Upper lobe of left lung (tissue), 6 donors: Measurements from ENCODE around the gene GNAI2. TPM values are rescaled to one million over a fixed set of nuclear protein-coding genes. Genes with fewer than 3 reads are reported as not detected.
"Not testable (repeated sequence)": the region's sequence is repeated elsewhere in the genome, so short reads cannot be mapped to it uniquely, and the experiment has no call there.

Experiments used
- ATAC-seq, 2 donors: fragments of 200-7000 bp; cut with Tn5 transposase; one replicate each; pipeline ENCODE4 v1.9.1; 2022; ENCODE audit warnings: mild to moderate bottlenecking in 2 of 2, moderate library complexity in 2 of 2; ENCODE audit not compliant: low FRiP score in 2 of 2
- DNase-seq, 2 donors: peaks; one replicate each; pipeline ENCODE4 v3.0.0-alpha.2; 2019 to 2020
- H3K27ac ChIP-seq, 4 donors: fragments of 200-600 bp; sonication (generic); one replicate each; pipeline ENCODE4 v1.5.1; 2016 to 2019
- H3K27me3 ChIP-seq, 4 donors: fragments of 200-600 bp; sonication (generic); one replicate each; pipeline ENCODE4 v1.5.1; 2017 to 2019
- H3K36me3 ChIP-seq, 4 donors: fragments of 200-600 bp; sonication (generic); one replicate each; pipeline ENCODE4 v1.5.1; 2016 to 2019
- H3K4me1 ChIP-seq, 4 donors: fragments of 200-600 bp; sonication (generic); one replicate each; pipeline ENCODE4 v1.5.1; 2018 to 2019
- H3K4me3 ChIP-seq, 4 donors: fragments of 200-600 bp; sonication (generic); one replicate each; pipeline ENCODE4 v1.5.1; 2017 to 2019; ENCODE audit warnings: mild to moderate bottlenecking in 2 of 4, moderate library complexity in 1 of 4
- H3K9me3 ChIP-seq, 4 donors: fragments of 200-600 bp; sonication (generic); one replicate each; pipeline ENCODE4 v1.5.1; 2018 to 2019
- CTCF ChIP-seq, 6 experiments: fragments of 450-650 bp in 4 of 6; fragments of 200-600 bp in 2 of 6; sonication (generic) in 2 of 6; IDR thresholded peaks; one replicate each; pipeline ENCODE4 v1.5.1; 2016 to 2019; ENCODE audit warnings: antibody characterized with exemption in 6 of 6
- EP300 ChIP-seq, 4 donors: sonication (generic); formaldehyde crosslinking; IDR thresholded peaks; one replicate each; pipeline ENCODE4 v1.5.1; 2017; ENCODE audit warnings: antibody characterized with exemption in 4 of 4, control low read depth in 2 of 4
- POLR2A ChIP-seq, 4 donors: fragments of 450-650 bp; IDR thresholded peaks; one replicate each; pipeline ENCODE4 v1.5.1; 2016 to 2017; ENCODE audit warnings: antibody characterized with exemption in 4 of 4, mild to moderate bottlenecking in 2 of 4
- POLR2AphosphoS5 ChIP-seq, 2 donors: sonication (generic); formaldehyde crosslinking; IDR thresholded peaks; one replicate each; pipeline ENCODE4 v1.5.1; 2017; ENCODE audit warnings: antibody characterized with exemption in 2 of 2
- WGBS, 2 donors: methylation state at CpG; one replicate each; pipeline ENCODE4 v1.1.5; 2017 to 2018; 5-methylcytosine and 5-hydroxymethylcytosine counted together
- total RNA-seq, 6 donors: library from RNA; depleted of rRNA in 4 of 6; stranded (reverse); fragments of >200 nt in 4 of 6; gene quantifications; one replicate each; pipeline versions ENCODE4 v1.1.0 to v1.2.1, GENCODE V29; 2016 to 2021
- donor health status: DM: no; HTN: no; CAD: no; lungs with moderate emphysema.
- donor health status: DM: no; HTN: yes; CAD: no; lungs with severe emphysema.

The GNAI2 gene
- total RNA-seq, 6 donors from 2014 or later = 191 to 440 (median 295) TPM

GRCh38 chr3:50227390-50228183 lies 8.4 kb upstream of the GNAI2 start:
- TF ChIP-seq POLR2A (IDR thresholded peaks at IDR 0.05) (peak in 2 of 4 donors; percentile 13 to 59), EP300 (IDR thresholded peaks at IDR 0.05) (no peak), CTCF (IDR thresholded peaks at IDR 0.05) (peak; percentile 93 to 99 (median 96)), POLR2AphosphoS5 (IDR thresholded peaks at IDR 0.05) (peak; percentile 59 to 66)
- 3 to 5% methylated on average over 30 to 42 of the region's 51 CpGs for WGBS, 2 donors
- DNase-seq = peak; percentile 96 to 98

GRCh38 chr3:50228184-50228763 lies 7.7 kb upstream of the GNAI2 start:
- 43 to 59% methylated on average over 13 to 15 of the region's 15 CpGs for WGBS, 2 donors
- ATAC-seq, H3K36me3 ChIP-seq, H3K27me3 ChIP-seq, H3K9me3 ChIP-seq, DNase-seq: not testable (repeated sequence)
- H3K4me1 ChIP-seq = peaks cover 21 to 35% (median 25%) of the 10 kb centered on the region in 4 donors
- H3K27ac ChIP-seq = peak overlapping the region; percentile 65 to 89 (median 80)
- H3K4me3 ChIP-seq = peak overlapping the region in 3 of 4 donors; percentile 57 to 73 (median 58)

More at GRCh38 chr3:50227390-50228183, 8.4 kb upstream of the GNAI2 start:
- ATAC-seq = peak; percentile 96
- Histone ChIP-seq H3K36me3 (no peaks in the 10 kb centered on the region), H3K4me3 (peak overlapping the region; percentile 57 to 73 (median 62)), H3K9me3 (no peaks in the 10 kb centered on the region), H3K27me3 (no peaks in the 10 kb centered on the region), H3K27ac (peak overlapping the region; percentile 65 to 89 (median 80)), H3K4me1 (peaks cover 21 to 35% (median 25%) of the 10 kb centered on the region in 4 donors)

GRCh38 chr3:50229490-50229889 lies 6.5 kb upstream of the GNAI2 start:
- H3K4me3 ChIP-seq = no peak overlapping the region
- TF ChIP-seq CTCF (IDR thresholded peaks at IDR 0.05) = no peak
- no peak for TF ChIP-seq EP300 (IDR thresholded peaks at IDR 0.05)
- TF ChIP-seq POLR2AphosphoS5 (IDR thresholded peaks at IDR 0.05) = no peak
- TF ChIP-seq POLR2A (IDR thresholded peaks at IDR 0.05) = no peak
- no peaks in the 10 kb centered on the region for H3K27me3 ChIP-seq
- H3K9me3 ChIP-seq = no peaks in the 10 kb centered on the region
- peak overlapping the region in 3 of 4 donors; percentile 27 to 71 (median 67) for H3K27ac ChIP-seq
- no peak for ATAC-seq
- no peak for DNase-seq
- H3K4me1 ChIP-seq = peaks cover 21 to 37% (median 27%) of the 10 kb centered on the region in 4 donors
- H3K36me3 ChIP-seq = no peaks in the 10 kb centered on the region
- WGBS, 2 donors = 98 to 100% methylated on average over 3 of the region's 3 CpGs

- WGBS, 2 donors = 57 to 85% methylated on average over 6 to 8 of the region's 8 CpGs
- Histone ChIP-seq H3K4me1 (peaks cover 29 to 44% (median 35%) of the 10 kb centered on the region in 4 donors), H3K4me3 (no peak overlapping the region), H3K9me3 (no peaks in the 10 kb centered on the region), H3K36me3 (no peaks in the 10 kb centered on the region), H3K27ac (peak overlapping the region; percentile 27 to 71 (median 52)), H3K27me3 (no peaks in the 10 kb centered on the region)
- DNase-seq (no peak), ATAC-seq (no peak)
- no peak for TF ChIP-seq CTCF (IDR thresholded peaks at IDR 0.05)
- no peak for TF ChIP-seq EP300 (IDR thresholded peaks at IDR 0.05)
- TF ChIP-seq POLR2AphosphoS5 (IDR thresholded peaks at IDR 0.05) = no peak
- TF ChIP-seq POLR2A (IDR thresholded peaks at IDR 0.05) = no peak
These were observed 5.8 kb upstream of the GNAI2 start for GRCh38 chr3:50230104-50230793.

- WGBS, 2 donors = 70 to 93% methylated on average over 3 to 4 of the region's 4 CpGs
- ATAC-seq (no peak), DNase-seq (no peak)
- Histone ChIP-seq H3K9me3 (no peaks in the 10 kb centered on the region), H3K36me3 (no peaks in the 10 kb centered on the region), H3K27ac (peak overlapping the region in 3 of 4 donors; percentile 36 to 71 (median 67)), H3K27me3 (no peaks in the 10 kb centered on the region), H3K4me1 (peaks cover 32 to 47% (median 38%) of the 10 kb centered on the region in 4 donors), H3K4me3 (no peak overlapping the region)
- TF ChIP-seq POLR2AphosphoS5 (IDR thresholded peaks at IDR 0.05) (no peak), POLR2A (IDR thresholded peaks at IDR 0.05) (no peak), CTCF (IDR thresholded peaks at IDR 0.05) (no peak), EP300 (IDR thresholded peaks at IDR 0.05) (no peak)
These were observed 5.2 kb upstream of the GNAI2 start for GRCh38 chr3:50230794-50231125.
